ENCODE measurements around the gene C3orf52. TPM values are rescaled to one million over a fixed set of nuclear protein-coding genes. Genes with fewer than 3 reads are reported as not detected.

C3orf52 gene
- total and polyA plus RNA-seq, 10 of the 15 experiments (the other 5 are each of a cell fraction or from before 2014, with no cell fraction given), result 0.15 to 1.9 (median 0.73) TPM

- TF ChIP-seq, protein P1, sequence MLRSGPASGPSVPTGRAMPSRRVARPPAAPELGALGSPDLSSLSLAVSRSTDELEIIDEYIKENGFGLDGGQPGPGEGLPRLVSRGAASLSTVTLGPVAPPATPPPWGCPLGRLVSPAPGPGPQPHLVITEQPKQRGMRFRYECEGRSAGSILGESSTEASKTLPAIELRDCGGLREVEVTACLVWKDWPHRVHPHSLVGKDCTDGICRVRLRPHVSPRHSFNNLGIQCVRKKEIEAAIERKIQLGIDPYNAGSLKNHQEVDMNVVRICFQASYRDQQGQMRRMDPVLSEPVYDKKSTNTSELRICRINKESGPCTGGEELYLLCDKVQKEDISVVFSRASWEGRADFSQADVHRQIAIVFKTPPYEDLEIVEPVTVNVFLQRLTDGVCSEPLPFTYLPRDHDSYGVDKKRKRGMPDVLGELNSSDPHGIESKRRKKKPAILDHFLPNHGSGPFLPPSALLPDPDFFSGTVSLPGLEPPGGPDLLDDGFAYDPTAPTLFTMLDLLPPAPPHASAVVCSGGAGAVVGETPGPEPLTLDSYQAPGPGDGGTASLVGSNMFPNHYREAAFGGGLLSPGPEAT (IDR thresholded peaks at IDR 0.05; ENCODE audit: low read depth), result peak; percentile 94
- peak; percentile 73 for TF ChIP-seq NFIC (IDR thresholded peaks at IDR 0.05; ENCODE audit: low read depth, low read length)
- TF ChIP-seq ZNF217 (IDR thresholded peaks at IDR 0.05), result 0 out of 2 replicates have a peak, but pooled peaks have one; percentile 25
- TF ChIP-seq BACH1 (IDR thresholded peaks at IDR 0.05; ENCODE audit: borderline replicate concordance), result peak; percentile 72
- no peak; the same call in 1 of the 2 replicates for TF ChIP-seq MTA3 (IDR thresholded peaks at IDR 0.05; ENCODE audit: borderline replicate concordance, low read length)
- TF ChIP-seq IRF4 (IDR thresholded peaks at IDR 0.05; ENCODE audit: low read depth, low read length), result peak; percentile 83
- TF ChIP-seq, protein P2, sequence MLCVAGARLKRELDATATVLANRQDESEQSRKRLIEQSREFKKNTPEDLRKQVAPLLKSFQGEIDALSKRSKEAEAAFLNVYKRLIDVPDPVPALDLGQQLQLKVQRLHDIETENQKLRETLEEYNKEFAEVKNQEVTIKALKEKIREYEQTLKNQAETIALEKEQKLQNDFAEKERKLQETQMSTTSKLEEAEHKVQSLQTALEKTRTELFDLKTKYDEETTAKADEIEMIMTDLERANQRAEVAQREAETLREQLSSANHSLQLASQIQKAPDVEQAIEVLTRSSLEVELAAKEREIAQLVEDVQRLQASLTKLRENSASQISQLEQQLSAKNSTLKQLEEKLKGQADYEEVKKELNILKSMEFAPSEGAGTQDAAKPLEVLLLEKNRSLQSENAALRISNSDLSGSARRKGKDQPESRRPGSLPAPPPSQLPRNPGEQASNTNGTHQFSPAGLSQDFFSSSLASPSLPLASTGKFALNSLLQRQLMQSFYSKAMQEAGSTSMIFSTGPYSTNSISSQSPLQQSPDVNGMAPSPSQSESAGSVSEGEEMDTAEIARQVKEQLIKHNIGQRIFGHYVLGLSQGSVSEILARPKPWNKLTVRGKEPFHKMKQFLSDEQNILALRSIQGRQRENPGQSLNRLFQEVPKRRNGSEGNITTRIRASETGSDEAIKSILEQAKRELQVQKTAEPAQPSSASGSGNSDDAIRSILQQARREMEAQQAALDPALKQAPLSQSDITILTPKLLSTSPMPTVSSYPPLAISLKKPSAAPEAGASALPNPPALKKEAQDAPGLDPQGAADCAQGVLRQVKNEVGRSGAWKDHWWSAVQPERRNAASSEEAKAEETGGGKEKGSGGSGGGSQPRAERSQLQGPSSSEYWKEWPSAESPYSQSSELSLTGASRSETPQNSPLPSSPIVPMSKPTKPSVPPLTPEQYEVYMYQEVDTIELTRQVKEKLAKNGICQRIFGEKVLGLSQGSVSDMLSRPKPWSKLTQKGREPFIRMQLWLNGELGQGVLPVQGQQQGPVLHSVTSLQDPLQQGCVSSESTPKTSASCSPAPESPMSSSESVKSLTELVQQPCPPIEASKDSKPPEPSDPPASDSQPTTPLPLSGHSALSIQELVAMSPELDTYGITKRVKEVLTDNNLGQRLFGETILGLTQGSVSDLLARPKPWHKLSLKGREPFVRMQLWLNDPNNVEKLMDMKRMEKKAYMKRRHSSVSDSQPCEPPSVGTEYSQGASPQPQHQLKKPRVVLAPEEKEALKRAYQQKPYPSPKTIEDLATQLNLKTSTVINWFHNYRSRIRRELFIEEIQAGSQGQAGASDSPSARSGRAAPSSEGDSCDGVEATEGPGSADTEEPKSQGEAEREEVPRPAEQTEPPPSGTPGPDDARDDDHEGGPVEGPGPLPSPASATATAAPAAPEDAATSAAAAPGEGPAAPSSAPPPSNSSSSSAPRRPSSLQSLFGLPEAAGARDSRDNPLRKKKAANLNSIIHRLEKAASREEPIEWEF (IDR thresholded peaks at IDR 0.05; ENCODE audit: insufficient replicate concordance, low read depth, low read length), result peak; percentile 96
- TF ChIP-seq NR2C1 (IDR thresholded peaks at IDR 0.05), result no peak
- TF ChIP-seq GABPA (IDR thresholded peaks at IDR 0.05; ENCODE audit: low read depth), result no peak
- TF ChIP-seq IKZF2 (IDR thresholded peaks at IDR 0.05), result peak; percentile 84 to 88
- peak; percentile 52; the same call in 1 of the 2 replicates for TF ChIP-seq MEF2A (IDR thresholded peaks at IDR 0.05; ENCODE audit: insufficient read depth, low read depth, low read length)
- peak; percentile 99 for TF ChIP-seq BCL3 (IDR thresholded peaks at IDR 0.05; ENCODE audit: borderline replicate concordance, insufficient read depth, low read depth, low read length, poor library complexity, severe bottlenecking)
- TF ChIP-seq TCF3 (IDR thresholded peaks at IDR 0.05; ENCODE audit: borderline replicate concordance, insufficient read depth, low read depth, low read length), result peak; percentile 69; the same call in 1 of the 2 replicates
- peak; percentile 12; the same call in 1 of the 3 replicates for TF ChIP-seq POU2F2 (IDR thresholded peaks at IDR 0.05; ENCODE audit: borderline replicate concordance, low read depth, low read length)
- 0 out of 2 replicates have a peak, but pooled peaks have one; percentile 25 for TF ChIP-seq CBFB (IDR thresholded peaks at IDR 0.05; ENCODE audit: low read depth)
- peak; percentile 55; the same call in 1 of the 2 replicates for TF ChIP-seq CHD2 (IDR thresholded peaks at IDR 0.05; ENCODE audit: borderline replicate concordance, low read depth, low read length)
- no peak for TF ChIP-seq CEBPB (IDR thresholded peaks at IDR 0.05; ENCODE audit: borderline replicate concordance in 1 of 2, low read depth in 2 of 2, low read length in 2 of 2)
- peak; percentile 81 for TF ChIP-seq BCL11A (IDR thresholded peaks at IDR 0.05; ENCODE audit: low read depth, low read length)
- TF ChIP-seq GATAD2B (conservative IDR thresholded peaks at IDR 0.05; ENCODE audit: low read depth), result peak; percentile 92
Observed at GRCh38 chr3:112115161-112115739, 29.1 kb downstream of the C3orf52 start (continued).
